ENCODE data around the gene MIGA2.

The MIGA2 gene

GRCh38 chr9:129037767-129038098, 1.3 kb downstream of the MIGA2 start:
- no peak for DNase-seq

GRCh38 chr9:129038109-129038852, 1.9 kb downstream of the MIGA2 start:
- no peak for DNase-seq

GRCh38 chr9:129040113-129040643, 3.8 kb downstream of the MIGA2 start:
- no peak for DNase-seq

- DNase-seq, result no peak
These were observed 5.6 kb downstream of the MIGA2 start for GRCh38 chr9:129042016-129042415.

- no peak for DNase-seq
These were observed 16.2 kb downstream of the MIGA2 start for GRCh38 chr9:129052592-129052991.

- DNase-seq, result no peak
These were observed 16.6 kb downstream of the MIGA2 start for GRCh38 chr9:129053020-129053419.

GRCh38 chr9:129054163-129054851, 17.9 kb downstream of the MIGA2 start:
- DNase-seq, result no peak

GRCh38 chr9:129058965-129059795, 22.8 kb downstream of the MIGA2 start:
- no peak for DNase-seq

- DNase-seq, result peak; percentile 45
These were observed 23.7 kb downstream of the MIGA2 start for GRCh38 chr9:129059796-129060785.

- DNase-seq, result no peak
These were observed 24.6 kb downstream of the MIGA2 start for GRCh38 chr9:129060991-129061390.

GRCh38 chr9:129063061-129063460, 26.6 kb downstream of the MIGA2 start:
- DNase-seq, result no peak

GRCh38 chr9:129064499-129064908, 28.1 kb downstream of the MIGA2 start:
- DNase-seq, result no peak

- DNase-seq, result no peak
These were observed 31.7 kb downstream of the MIGA2 start for GRCh38 chr9:129068110-129068509.

- peak; percentile 72 for DNase-seq
These were observed 32.8 kb downstream of the MIGA2 start for GRCh38 chr9:129068990-129069861.

- no peak for DNase-seq
These were observed 33.6 kb downstream of the MIGA2 start for GRCh38 chr9:129069862-129070641.

- DNase-seq, result no peak
These were observed 34.5 kb downstream of the MIGA2 start for GRCh38 chr9:129070696-129071525.

- no peak for DNase-seq
These were observed 35.2 kb downstream of the MIGA2 start for GRCh38 chr9:129071526-129072126.

GRCh38 chr9:129072171-129072570, 35.7 kb downstream of the MIGA2 start:
- DNase-seq, result no peak

GRCh38 chr9:129073404-129073803, 37.0 kb downstream of the MIGA2 start:
- no peak for DNase-seq

Data from islet precursor cell (in vitro differentiated cells).